GM12874 (cell line): ENCODE measurements around the gene SGCE.

ENCODE experiments used
- CTCF ChIP-seq: IDR thresholded peaks from 2 replicates; pipeline ENCODE4 v1.5.1; 2011; ENCODE audit warnings: low read depth, mild to moderate bottlenecking, control low read depth, low read length, moderate library complexity; ENCODE audit not compliant: insufficient read depth

Gene SGCE

GRCh38 chr7:94632338-94633013 is 23.5 kb downstream of the SGCE start:
- TF ChIP-seq CTCF: no peak

DNA sequence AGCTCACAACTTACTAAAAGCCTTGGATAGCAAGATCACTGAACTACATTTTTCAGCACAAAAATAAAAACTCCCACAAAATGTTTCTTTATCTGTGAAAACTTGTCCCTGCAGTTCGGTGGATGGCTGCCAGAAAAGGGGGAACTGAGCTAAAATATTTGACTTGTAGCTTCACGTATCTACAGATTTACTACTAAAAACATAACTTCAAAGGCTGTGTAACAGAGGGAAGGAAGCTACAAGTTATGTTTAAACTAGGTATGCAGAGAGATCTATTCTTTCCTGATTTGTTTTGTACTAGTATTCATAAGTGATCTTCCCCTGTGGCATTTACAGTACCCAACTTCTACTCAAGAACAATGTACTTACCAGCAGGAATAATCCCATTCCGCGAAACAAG is 25.1 kb downstream of the SGCE start:
- no peak for TF ChIP-seq CTCF

GRCh38 chr7:94623820-94624219 is 32.1 kb downstream of the SGCE start:
- no peak for TF ChIP-seq CTCF

GRCh38 chr7:94621120-94621519 is 34.8 kb downstream of the SGCE start:
- no peak for TF ChIP-seq CTCF

DNA sequence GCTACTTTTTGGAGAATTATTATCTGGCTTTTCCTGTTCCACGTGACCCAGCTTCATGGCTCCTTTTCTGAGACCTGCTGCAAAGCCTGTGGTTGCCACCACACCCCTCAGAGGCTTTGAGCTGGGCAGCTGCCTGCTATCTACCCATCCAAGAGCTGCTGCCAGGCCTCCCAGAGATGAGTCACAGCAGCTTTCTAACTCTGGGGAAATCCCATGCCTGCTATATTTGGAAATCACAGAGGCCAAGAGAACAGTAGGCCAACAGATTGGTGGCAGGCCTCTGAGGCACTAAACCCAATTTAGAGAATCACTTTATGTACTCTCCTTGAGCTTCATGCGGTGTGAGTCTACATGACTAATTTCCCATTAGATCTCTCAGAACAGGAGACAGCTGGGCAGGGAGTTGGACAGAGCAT is 35.2 kb downstream of the SGCE start:
- TF ChIP-seq CTCF: no peak

DNA sequence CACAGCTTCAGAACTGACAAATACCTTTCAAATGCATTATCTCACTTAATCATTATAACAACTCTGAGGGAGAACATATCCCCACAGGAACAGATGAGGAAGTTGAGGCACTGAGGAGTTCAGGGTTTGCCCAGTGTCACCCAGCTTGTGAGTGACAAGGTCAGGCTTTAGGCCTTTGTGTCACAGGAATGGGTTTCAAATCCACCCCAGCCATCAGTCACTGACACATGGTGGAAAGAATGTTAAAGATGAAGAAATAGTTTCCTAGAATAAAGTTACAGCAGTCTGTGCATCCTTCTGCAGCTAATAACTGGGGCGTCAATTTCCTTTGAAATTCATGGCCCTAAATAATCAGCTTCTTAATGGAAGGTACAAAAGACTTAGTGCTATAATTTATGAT is 37.8 kb downstream of the SGCE start:
- TF ChIP-seq CTCF: no peak

DNA sequence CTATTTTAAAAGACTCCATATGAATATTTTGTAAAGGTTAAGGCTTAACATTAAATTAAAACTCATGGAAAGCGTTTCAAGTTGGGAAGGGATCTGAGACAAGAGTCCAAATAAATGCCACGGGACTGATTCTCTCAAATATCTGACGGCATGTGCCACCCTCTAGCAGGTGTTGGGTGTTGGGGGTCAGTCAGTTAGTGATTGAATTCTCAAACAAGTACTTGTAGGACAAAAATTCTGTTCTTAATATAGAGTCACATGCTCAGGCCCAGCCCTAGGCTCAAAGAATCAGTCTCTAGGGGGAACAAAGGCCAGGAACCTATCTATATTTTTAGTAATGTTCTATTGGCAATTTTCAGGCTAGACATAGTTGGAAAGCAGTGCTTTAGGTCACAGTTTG is 39.1 kb downstream of the SGCE start:
- no peak for TF ChIP-seq CTCF
